GM23248 (cell line): ENCODE results near the gene CENPA. TPM values are rescaled to one million over a fixed set of nuclear protein-coding genes. Genes with fewer than 3 reads are reported as not detected.

Experiments used
- DNase-seq: peaks from one replicate; pipeline ENCODE4 v3.0.0-alpha.2; 2015
- H2AFZ ChIP-seq: fragments of 200-600 bp; sonication (generic); 2 replicates; pipeline ENCODE4 v1.6.1; 2016; ENCODE audit warnings: antibody characterized with exemption
- H3F3A ChIP-seq: fragments of 200-600 bp; sonication (generic); 2 replicates; pipeline ENCODE4 v1.6.1; 2016; ENCODE audit warnings: mild to moderate bottlenecking, antibody characterized with exemption, mixed run types; ENCODE audit not compliant: insufficient read depth
- H3K27ac ChIP-seq: fragments of 200-600 bp; sonication (generic); 2 replicates; pipeline ENCODE4 v1.5.1; 2016; ENCODE audit warnings: mild to moderate bottlenecking
- H3K27me3 ChIP-seq: fragments of 200-600 bp; sonication (generic); replicated peaks from 2 replicates; pipeline ENCODE4 v1.6.1; 2016; ENCODE audit warnings: mild to moderate bottlenecking; ENCODE audit not compliant: insufficient read depth
- H3K36me3 ChIP-seq: fragments of 200-600 bp; sonication (generic); 2 replicates; pipeline ENCODE4 v1.6.1; 2016; ENCODE audit warnings: low read depth, mild to moderate bottlenecking
- H3K4me1 ChIP-seq: fragments of 200-600 bp; sonication (generic); 2 replicates; pipeline ENCODE4 v1.6.1; 2016; ENCODE audit warnings: mild to moderate bottlenecking; ENCODE audit not compliant: insufficient read depth
- H3K4me2 ChIP-seq: fragments of 200-600 bp; sonication (generic); one replicate; pipeline ENCODE4 v1.6.1; 2016; ENCODE audit warnings: mild to moderate bottlenecking; ENCODE audit not compliant: unreplicated experiment
- H3K4me3 ChIP-seq: fragments of 200-600 bp; sonication (generic); 2 replicates; pipeline ENCODE4 v1.5.1; 2016; ENCODE audit warnings: mild to moderate bottlenecking
- H3K79me2 ChIP-seq: fragments of 200-600 bp; sonication (generic); 2 replicates; pipeline ENCODE4 v1.6.1; 2016; ENCODE audit warnings: mild to moderate bottlenecking; ENCODE audit not compliant: insufficient read depth
- H3K9ac ChIP-seq: fragments of 200-600 bp; sonication (generic); 2 replicates; pipeline ENCODE4 v1.6.1; 2016; ENCODE audit warnings: mild to moderate bottlenecking
- H3K9me2 ChIP-seq: fragments of 200-600 bp; sonication (generic); 2 replicates; pipeline ENCODE4 v1.6.1; 2016; ENCODE audit warnings: mixed run types, mild to moderate bottlenecking, moderate library complexity; ENCODE audit not compliant: insufficient read depth
- H3K9me3 ChIP-seq: fragments of 200-600 bp; sonication (generic); one replicate; pipeline ENCODE4 v1.6.1; 2017; ENCODE audit warnings: low read depth
- H4K20me1 ChIP-seq: fragments of 200-600 bp; sonication (generic); 2 replicates; pipeline ENCODE4 v1.6.0; 2016; ENCODE audit not compliant: insufficient read depth
- EZH2 ChIP-seq: fragments of 200-600 bp; sonication (generic); IDR thresholded peaks from 2 replicates; pipeline ENCODE4 v1.6.1; 2018; ENCODE audit warnings: antibody characterized with exemption, mild to moderate bottlenecking; ENCODE audit not compliant: insufficient read depth, poor library complexity, severe bottlenecking
- EZH2phosphoT487 ChIP-seq: fragments of 200-600 bp; sonication (generic); IDR thresholded peaks from 2 replicates; pipeline ENCODE4 v1.6.1; 2018; ENCODE audit warnings: antibody characterized with exemption, moderate library complexity, mild to moderate bottlenecking, low read depth; ENCODE audit not compliant: insufficient read depth
- WGBS, 2 experiments: methylation state at CpG; one replicate each; pipeline ENCODE4 v1.1.6; 2015 to 2017; ENCODE audit warnings: low lambda C conversion rate in 2 of 2, low coverage in 1 of 2; ENCODE audit errors: missing lambda C conversion rate in 2 of 2; 5-methylcytosine and 5-hydroxymethylcytosine counted together
- in situ Hi-C: fragments of 300-500 bp; cut with MboI; formaldehyde crosslinking; loops from 2 replicates; pipeline ENCODE4 v1.15.0; 2020
- polyA plus RNA-seq: library from polyadenylated mRNA; unstranded; fragments of >200 nt; fragmentation: Nextera tagmentation; extraction: Ambion mirVana; gene quantifications from 2 replicates; pipeline ENCODE4 v1.2.1, GENCODE V29; 2016
- total RNA-seq: library from RNA; depleted of rRNA; stranded (reverse); fragments of >200 nt; shearing (Covaris generic); gene quantifications from 2 replicates; pipeline ENCODE4 v1.2.3, GENCODE V29; 2014; rRNA removed

CENPA gene
- total and polyA plus RNA-seq, 2 experiments from 2014 or later: 8.1 to 12.1 TPM

- no peak overlapping the region for H2AFZ ChIP-seq
- H3K36me3 ChIP-seq: no peaks in the 10 kb centered on the region
- no peaks in the 10 kb centered on the region for H3K9me2 ChIP-seq
- no peak overlapping the region for H3K4me3 ChIP-seq
- DNase-seq: no peak
- H3K4me1 ChIP-seq: no peaks in the 10 kb centered on the region
- H3K79me2 ChIP-seq: no peaks in the 10 kb centered on the region
- H3K27me3 ChIP-seq: peaks cover 43% of the 10 kb centered on the region
- TF ChIP-seq EZH2phosphoT487 (no peak), EZH2 (no peak)
- no peaks in the 10 kb centered on the region for H3F3A ChIP-seq
- WGBS, 2 experiments: 14 to 20% methylated on average over 4 of the region's 4 CpGs
- no peaks in the 10 kb centered on the region for H3K9me3 ChIP-seq
- in situ Hi-C loops: no loop called here
- H3K9ac ChIP-seq: no peak overlapping the region
- no peak overlapping the region for H3K4me2 ChIP-seq
- H4K20me1 ChIP-seq: no peaks in the 10 kb centered on the region
- H3K27ac ChIP-seq: no peak overlapping the region
Measured at GRCh38 chr2:26843041-26843440, 57.2 kb downstream of the CENPA start.

Other genes starting within 250 kb of the CENPA start
- gene CIB4, start 144.7 kb upstream of the CENPA start, total RNA-seq: not detected in 2 replicates
- gene CIB4, start 144.7 kb upstream of the CENPA start, polyA plus RNA-seq: not detected in 2 replicates
- not detected in 2 replicates for gene KCNK3, start 93.3 kb upstream of the CENPA start, total RNA-seq
- gene KCNK3, start 93.3 kb upstream of the CENPA start, polyA plus RNA-seq: 0.04 TPM in 1 of 2 replicates, not detected in the other
- 45.4 and 46.9 TPM in 2 replicates for gene SLC35F6, start 21.8 kb upstream of the CENPA start, total RNA-seq
- 36.6 and 37.1 TPM in 2 replicates for gene SLC35F6, start 21.8 kb upstream of the CENPA start, polyA plus RNA-seq
- gene DPYSL5, start 62.1 kb downstream of the CENPA start, total RNA-seq: not detected in 2 replicates
- gene DPYSL5, start 62.1 kb downstream of the CENPA start, polyA plus RNA-seq: not detected in 2 replicates
- 5.4 and 7.9 TPM in 2 replicates for gene MAPRE3, start 184.6 kb downstream of the CENPA start, total RNA-seq
- 21.6 and 23.0 TPM in 2 replicates for gene MAPRE3, start 184.6 kb downstream of the CENPA start, polyA plus RNA-seq
- 74.9 and 90.4 TPM in 2 replicates for gene TMEM214, start 246.9 kb downstream of the CENPA start, total RNA-seq
- 70.9 and 75.7 TPM in 2 replicates for gene TMEM214, start 246.9 kb downstream of the CENPA start, polyA plus RNA-seq